ENCODE results near the gene MNX1. TPM values are rescaled to one million over a fixed set of nuclear protein-coding genes. Genes with fewer than 3 reads are reported as not detected.

The MNX1 gene
- total RNA-seq = 0.18 TPM

GRCh38 chr7:157010588-157011332 is at the start of gene MNX1:
MNX1 (minus strand) TSS chr7:157010663; CDS start chr7:157010350, 313 bp downstream.

Other genes starting within 250 kb of the MNX1 start
- 111 TPM for gene LMBR1, start 117.5 kb downstream of the MNX1 start, total RNA-seq
- gene NOM1, start 61.0 kb downstream of the MNX1 start, total RNA-seq = 30.6 TPM
- 56.1 TPM for gene UBE3C, start 128.3 kb upstream of the MNX1 start, total RNA-seq

Data from metanephros (tissue), 1 donor.